ENCODE data around the gene THOC2. TPM values are rescaled to one million over a fixed set of nuclear protein-coding genes. Genes with fewer than 3 reads are reported as not detected.

THOC2 gene
- total and polyA plus RNA-seq, 9 of the 15 experiments (the other 6 are each of a cell fraction or from before 2014, with no cell fraction given), result 131 to 234 (median 192) TPM

DNA sequence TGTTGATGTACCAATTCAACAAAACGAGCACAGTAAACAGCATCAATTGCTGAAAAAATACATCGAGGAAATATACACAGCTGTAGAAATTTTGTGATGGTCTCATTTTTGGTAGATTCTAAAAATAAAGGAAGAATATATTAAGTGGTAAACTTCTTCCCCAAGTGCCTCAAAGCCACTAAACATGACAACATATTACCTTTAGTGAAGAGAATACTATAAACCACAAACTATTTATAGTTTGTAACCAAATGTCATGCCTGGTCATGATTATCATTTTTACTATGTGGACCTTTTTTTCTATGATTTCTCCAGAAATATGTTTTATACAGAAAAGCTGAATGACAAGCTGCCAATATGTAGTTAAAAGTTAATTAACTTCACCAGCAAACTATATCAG lies 106.9 kb downstream of the THOC2 start (continued):
- TF ChIP-seq, protein P1, sequence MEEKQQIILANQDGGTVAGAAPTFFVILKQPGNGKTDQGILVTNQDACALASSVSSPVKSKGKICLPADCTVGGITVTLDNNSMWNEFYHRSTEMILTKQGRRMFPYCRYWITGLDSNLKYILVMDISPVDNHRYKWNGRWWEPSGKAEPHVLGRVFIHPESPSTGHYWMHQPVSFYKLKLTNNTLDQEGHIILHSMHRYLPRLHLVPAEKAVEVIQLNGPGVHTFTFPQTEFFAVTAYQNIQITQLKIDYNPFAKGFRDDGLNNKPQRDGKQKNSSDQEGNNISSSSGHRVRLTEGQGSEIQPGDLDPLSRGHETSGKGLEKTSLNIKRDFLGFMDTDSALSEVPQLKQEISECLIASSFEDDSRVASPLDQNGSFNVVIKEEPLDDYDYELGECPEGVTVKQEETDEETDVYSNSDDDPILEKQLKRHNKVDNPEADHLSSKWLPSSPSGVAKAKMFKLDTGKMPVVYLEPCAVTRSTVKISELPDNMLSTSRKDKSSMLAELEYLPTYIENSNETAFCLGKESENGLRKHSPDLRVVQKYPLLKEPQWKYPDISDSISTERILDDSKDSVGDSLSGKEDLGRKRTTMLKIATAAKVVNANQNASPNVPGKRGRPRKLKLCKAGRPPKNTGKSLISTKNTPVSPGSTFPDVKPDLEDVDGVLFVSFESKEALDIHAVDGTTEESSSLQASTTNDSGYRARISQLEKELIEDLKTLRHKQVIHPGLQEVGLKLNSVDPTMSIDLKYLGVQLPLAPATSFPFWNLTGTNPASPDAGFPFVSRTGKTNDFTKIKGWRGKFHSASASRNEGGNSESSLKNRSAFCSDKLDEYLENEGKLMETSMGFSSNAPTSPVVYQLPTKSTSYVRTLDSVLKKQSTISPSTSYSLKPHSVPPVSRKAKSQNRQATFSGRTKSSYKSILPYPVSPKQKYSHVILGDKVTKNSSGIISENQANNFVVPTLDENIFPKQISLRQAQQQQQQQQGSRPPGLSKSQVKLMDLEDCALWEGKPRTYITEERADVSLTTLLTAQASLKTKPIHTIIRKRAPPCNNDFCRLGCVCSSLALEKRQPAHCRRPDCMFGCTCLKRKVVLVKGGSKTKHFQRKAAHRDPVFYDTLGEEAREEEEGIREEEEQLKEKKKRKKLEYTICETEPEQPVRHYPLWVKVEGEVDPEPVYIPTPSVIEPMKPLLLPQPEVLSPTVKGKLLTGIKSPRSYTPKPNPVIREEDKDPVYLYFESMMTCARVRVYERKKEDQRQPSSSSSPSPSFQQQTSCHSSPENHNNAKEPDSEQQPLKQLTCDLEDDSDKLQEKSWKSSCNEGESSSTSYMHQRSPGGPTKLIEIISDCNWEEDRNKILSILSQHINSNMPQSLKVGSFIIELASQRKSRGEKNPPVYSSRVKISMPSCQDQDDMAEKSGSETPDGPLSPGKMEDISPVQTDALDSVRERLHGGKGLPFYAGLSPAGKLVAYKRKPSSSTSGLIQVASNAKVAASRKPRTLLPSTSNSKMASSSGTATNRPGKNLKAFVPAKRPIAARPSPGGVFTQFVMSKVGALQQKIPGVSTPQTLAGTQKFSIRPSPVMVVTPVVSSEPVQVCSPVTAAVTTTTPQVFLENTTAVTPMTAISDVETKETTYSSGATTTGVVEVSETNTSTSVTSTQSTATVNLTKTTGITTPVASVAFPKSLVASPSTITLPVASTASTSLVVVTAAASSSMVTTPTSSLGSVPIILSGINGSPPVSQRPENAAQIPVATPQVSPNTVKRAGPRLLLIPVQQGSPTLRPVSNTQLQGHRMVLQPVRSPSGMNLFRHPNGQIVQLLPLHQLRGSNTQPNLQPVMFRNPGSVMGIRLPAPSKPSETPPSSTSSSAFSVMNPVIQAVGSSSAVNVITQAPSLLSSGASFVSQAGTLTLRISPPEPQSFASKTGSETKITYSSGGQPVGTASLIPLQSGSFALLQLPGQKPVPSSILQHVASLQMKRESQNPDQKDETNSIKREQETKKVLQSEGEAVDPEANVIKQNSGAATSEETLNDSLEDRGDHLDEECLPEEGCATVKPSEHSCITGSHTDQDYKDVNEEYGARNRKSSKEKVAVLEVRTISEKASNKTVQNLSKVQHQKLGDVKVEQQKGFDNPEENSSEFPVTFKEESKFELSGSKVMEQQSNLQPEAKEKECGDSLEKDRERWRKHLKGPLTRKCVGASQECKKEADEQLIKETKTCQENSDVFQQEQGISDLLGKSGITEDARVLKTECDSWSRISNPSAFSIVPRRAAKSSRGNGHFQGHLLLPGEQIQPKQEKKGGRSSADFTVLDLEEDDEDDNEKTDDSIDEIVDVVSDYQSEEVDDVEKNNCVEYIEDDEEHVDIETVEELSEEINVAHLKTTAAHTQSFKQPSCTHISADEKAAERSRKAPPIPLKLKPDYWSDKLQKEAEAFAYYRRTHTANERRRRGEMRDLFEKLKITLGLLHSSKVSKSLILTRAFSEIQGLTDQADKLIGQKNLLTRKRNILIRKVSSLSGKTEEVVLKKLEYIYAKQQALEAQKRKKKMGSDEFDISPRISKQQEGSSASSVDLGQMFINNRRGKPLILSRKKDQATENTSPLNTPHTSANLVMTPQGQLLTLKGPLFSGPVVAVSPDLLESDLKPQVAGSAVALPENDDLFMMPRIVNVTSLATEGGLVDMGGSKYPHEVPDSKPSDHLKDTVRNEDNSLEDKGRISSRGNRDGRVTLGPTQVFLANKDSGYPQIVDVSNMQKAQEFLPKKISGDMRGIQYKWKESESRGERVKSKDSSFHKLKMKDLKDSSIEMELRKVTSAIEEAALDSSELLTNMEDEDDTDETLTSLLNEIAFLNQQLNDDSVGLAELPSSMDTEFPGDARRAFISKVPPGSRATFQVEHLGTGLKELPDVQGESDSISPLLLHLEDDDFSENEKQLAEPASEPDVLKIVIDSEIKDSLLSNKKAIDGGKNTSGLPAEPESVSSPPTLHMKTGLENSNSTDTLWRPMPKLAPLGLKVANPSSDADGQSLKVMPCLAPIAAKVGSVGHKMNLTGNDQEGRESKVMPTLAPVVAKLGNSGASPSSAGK (IDR thresholded peaks at IDR 0.05), result no peak
